GM19035 (cell line): Measurements from ENCODE around the gene CWC27.
"Not testable (repeated sequence)": the region's sequence is repeated elsewhere in the genome, so short reads cannot be mapped to it uniquely, and the experiment has no call there.

Experiments
- ATAC-seq: cut with Tn5 transposase; IDR thresholded peaks from one replicate; pipeline ENCODE4 v1.9.1; 2021; ENCODE audit not compliant: unreplicated experiment

The CWC27 gene

DNA sequence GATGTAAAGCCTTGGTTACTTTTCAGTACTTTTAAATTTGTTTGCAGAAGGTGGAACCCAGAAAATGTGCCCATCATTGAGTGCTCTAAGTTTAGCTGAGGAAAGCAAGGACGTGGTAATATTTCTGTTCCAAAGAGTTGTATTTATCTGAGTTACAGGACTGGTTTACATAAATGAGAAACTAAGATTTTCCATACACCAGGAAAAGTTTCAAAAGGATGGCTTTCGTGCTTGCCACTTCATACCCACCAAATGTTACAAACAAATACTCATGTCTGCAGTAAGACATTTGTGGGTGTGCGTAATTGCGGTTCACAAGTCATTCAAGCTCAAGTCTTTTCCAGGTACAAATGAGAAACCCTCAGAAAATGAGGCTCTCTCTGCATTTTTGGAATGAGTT, 68.1 kb downstream of the CWC27 start:
- no peak for ATAC-seq

DNA sequence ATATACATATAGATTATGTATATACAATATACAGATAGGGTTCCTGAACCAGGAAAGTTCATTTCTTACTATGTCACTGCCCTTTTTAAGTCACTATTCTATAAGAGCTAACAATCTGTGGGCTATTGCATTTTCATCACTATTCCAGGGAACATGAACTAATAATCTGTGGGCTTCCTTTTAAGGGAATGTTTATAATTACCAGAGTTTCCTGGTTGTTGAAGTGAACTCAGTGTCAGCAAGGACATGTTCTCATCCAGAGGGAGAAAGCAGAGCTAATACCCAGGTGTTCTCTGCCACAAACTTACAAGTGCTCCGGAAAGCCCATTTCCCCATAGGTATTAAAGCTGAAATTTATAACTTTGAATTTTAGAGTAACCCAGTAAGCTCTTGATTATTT, 69.6 kb downstream of the CWC27 start:
- no peak for ATAC-seq

GRCh38 chr5:64838803-64839202, 70.1 kb downstream of the CWC27 start:
- no peak for ATAC-seq

- ATAC-seq: no peak
Measured at GRCh38 chr5:64839936-64840335, 71.2 kb downstream of the CWC27 start.

- no peak for ATAC-seq
Measured at GRCh38 chr5:64840958-64841357, 72.2 kb downstream of the CWC27 start.

GRCh38 chr5:64853777-64854176, 85.0 kb downstream of the CWC27 start:
- ATAC-seq: no peak

DNA sequence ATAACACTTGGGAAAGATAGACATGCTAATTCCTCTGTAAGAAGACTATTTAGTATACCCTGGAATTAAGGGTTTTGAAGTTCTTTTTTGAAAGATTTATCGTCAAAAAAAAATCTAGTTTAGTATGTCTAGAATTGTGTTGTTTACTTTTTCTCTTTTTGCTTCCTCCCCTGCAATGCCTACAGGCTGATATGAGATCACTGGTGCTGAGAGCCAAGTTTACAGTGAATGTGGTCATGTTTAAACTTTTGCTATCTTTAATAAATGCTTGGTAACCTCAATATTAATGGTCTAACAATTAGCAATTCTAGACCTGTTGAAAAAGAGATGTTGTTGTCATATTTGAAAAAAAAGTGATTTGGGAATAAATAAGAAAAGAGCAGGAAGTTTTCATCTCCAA, 86.1 kb downstream of the CWC27 start:
- ATAC-seq: no peak

DNA sequence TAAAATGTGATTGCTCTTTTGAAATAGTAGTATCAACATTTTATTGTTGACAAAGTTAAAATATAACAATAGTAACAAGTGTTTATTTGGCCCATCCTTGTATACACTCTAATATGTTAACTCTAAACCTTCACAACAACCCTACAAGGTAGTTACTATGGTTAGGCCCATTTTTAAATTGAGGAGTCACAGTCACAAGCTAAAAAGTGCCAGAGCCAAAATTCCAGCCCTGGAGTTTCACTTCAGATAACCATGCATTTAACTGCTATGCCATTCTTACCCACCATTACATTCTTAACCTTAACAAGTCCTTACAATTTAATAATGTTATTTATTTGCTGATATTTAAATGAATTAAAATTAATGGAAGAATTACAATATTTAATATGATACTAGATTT, 91.2 kb downstream of the CWC27 start:
- ATAC-seq: no peak

DNA sequence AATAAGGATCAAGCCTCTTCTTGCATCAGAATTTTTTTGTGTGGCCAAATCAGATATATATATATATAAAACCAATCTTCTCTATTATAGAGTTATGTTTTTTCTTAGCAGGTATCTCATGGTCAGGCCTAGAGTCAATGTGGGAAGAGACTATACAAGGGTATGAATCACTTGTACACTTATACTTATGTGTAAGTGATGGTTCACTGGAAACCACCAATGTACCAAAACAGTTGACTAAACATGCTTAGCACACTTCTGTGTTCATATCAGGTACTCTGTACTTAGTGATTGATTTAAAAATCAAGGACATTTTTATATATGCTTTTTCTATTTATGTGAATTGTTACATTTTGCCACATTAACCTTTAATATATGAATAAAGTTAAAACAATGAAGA, 92.6 kb downstream of the CWC27 start:
- no peak for ATAC-seq

- ATAC-seq: no peak
Measured at GRCh38 chr5:64864171-64864570, 95.4 kb downstream of the CWC27 start.

- ATAC-seq: no peak
Measured at GRCh38 chr5:64865662-64866061, 96.9 kb downstream of the CWC27 start.

GRCh38 chr5:64869419-64869818, 100.7 kb downstream of the CWC27 start:
- ATAC-seq: no peak

- no peak for ATAC-seq
Measured at GRCh38 chr5:64872044-64872443, 103.3 kb downstream of the CWC27 start.

GRCh38 chr5:64873441-64873840, 104.7 kb downstream of the CWC27 start:
- ATAC-seq: no peak

DNA sequence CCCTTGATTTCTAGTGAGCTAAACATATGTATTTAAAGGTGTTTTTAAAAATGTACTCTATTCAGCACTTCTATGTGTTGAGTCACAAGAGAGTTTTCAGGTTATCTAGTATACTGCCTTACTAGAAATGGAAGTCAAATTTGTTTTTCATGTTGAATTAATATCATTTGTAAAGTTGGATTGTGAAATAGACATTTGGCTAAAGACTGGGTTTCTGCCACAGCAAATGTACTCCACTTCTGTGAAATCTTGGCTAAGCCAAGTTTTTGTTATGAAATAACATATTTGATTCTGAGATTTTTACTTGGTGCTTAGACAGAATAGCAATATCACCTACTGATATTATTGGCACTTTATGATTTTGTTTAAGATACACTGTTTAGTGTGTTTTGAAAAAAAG, 106.0 kb downstream of the CWC27 start:
- ATAC-seq: no peak

DNA sequence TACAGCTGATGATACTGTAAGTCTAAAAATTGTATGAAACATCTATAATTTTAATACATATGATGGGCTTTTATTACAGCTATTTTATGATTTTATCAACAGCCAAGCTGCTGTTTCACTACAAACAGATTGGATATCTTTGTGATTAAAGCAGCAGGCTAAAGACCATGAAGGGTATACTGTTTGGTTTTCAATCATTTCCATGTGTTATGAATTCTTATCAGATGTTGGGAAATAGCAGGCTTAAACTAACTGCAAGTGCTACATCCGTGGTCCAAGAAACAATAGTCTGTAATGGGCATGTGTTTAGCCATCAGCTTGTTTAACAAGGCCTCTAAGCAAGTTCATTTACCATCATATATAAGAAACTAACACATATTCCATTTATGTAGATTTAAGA, 107.5 kb downstream of the CWC27 start:
- ATAC-seq: no peak

DNA sequence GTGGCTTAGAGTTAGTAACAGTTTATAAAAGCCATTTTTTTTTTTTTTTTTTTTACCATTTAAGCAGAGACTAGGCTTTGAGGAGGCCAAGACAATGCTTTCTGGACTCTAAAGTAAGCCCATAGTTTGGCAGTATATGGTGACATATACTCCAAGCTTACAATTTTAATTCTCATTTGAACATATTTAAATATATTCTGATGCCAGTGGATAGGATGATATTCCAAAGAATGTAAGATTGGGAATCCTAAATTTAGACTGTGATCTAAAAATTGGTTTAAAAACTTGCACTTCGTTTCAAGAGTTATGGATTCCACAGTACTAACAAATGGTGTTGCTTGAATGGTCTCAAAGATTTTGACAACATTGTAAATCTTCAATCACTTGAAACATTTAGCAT, 112.1 kb downstream of the CWC27 start:
- ATAC-seq: no peak

DNA sequence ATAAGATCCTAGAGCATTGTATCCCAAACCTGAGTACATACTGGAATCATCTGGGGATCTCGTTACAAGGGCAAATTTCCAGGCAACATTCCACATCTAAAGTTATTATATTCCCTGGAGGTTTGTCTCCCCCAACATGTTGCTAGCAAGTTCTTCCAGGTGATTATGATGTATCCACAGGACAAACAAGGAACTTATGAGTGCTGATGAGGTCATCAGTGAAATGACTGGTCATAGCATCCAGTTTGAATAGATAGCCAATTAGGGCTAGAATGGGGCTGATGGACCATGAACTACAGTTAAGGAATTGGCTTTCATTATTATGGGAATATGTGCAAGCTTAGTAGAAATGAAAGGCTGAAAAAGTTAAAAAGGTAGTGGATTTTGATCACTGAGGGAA, 115.2 kb downstream of the CWC27 start:
- no peak for ATAC-seq

DNA sequence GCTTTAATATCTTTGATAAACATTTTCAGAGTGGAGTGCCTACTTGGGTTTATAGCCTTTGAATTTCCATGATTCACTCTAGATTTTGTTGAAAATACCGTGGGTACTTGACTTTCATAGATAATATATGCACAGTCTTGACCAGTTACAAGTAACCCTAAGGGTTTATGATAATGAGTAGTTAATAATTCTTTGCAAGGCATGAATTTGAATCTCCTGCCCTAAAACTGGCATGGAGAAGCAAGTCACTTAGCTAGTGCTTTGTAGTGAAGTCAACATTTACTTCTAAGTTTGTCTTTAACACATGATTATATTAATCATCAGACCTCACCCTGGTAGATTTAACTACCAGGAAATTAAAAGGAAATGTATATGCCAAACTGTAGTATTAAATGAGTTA, 115.8 kb downstream of the CWC27 start:
- no peak for ATAC-seq

- no peak for ATAC-seq
Measured at GRCh38 chr5:64887910-64888309, 119.2 kb downstream of the CWC27 start.

DNA sequence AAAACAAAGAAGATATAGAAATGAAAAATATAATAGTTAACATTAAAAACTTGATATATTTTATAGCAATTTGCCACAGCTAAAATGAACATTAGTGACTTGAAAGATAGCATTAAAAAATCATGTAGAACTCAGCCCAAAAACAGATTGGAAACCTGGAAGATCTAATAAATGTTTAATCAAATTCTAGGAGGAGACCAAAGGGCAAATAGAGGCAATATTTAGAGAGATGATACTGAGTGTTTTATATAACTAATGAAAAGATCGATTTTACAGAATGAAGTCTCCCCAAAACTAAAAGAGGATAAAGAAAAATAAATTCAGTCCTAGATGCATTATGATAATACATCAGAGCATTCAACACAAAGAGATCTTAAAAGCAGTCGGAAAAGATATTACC, 127.0 kb downstream of the CWC27 start:
- no peak for ATAC-seq

DNA sequence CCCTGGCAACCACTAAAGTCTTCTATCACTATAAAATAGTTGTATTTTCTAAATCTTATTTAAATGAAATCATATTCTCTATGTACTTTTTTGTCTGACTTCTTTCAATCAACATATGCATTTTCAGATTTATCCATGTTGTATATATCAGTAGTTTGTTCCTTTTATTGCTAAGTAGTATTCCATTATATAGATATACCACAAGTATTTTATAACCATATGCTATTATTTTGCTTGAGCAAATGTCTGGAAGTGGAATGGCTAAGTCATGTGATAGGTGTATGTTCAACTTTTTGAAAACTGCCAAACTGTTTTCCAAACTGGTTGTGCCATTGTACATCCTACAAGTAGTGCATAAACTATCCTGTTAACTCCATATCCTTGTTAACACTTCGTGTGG, 131.1 kb downstream of the CWC27 start:
- no peak for ATAC-seq

GRCh38 chr5:64900618-64901017, 131.9 kb downstream of the CWC27 start:
- ATAC-seq: no peak

GRCh38 chr5:64907399-64907798, 138.7 kb downstream of the CWC27 start:
- ATAC-seq: not testable (repeated sequence)
